ENCODE data around the gene PTPN23. TPM values are rescaled to one million over a fixed set of nuclear protein-coding genes. Genes with fewer than 3 reads are reported as not detected.
A peak's percentile ranks its signal among the peaks of the same experiment; 100 is the strongest.

PTPN23 gene
- total RNA-seq, 1 donor: 20.7 TPM

- peak; percentile 18 for TF ChIP-seq CTCF (IDR thresholded peaks at IDR 0.05; ENCODE audit: insufficient read depth, low read depth, low read length)
- H3K4me3 ChIP-seq (ENCODE audit: low read depth, low read length): no peak overlapping the region
- DNase-seq (ENCODE audit: low read depth): peak; percentile 41
These were observed 13.5 kb downstream of the PTPN23 start for GRCh38 chr3:47394140-47394870.

- H3K4me3 ChIP-seq (ENCODE audit: low read depth, low read length): no peak overlapping the region
- TF ChIP-seq CTCF (IDR thresholded peaks at IDR 0.05; ENCODE audit: insufficient read depth, low read depth, low read length): no peak
- peak; percentile 48 for DNase-seq (ENCODE audit: low read depth)
These were observed 14.1 kb downstream of the PTPN23 start for GRCh38 chr3:47394881-47395280.

- peak; percentile 19 for DNase-seq (ENCODE audit: low read depth)
- no peak overlapping the region for H3K4me3 ChIP-seq (ENCODE audit: low read depth, low read length)
- no peak for TF ChIP-seq CTCF (IDR thresholded peaks at IDR 0.05; ENCODE audit: insufficient read depth, low read depth, low read length)
These were observed 17.4 kb downstream of the PTPN23 start for GRCh38 chr3:47398228-47398627.

- H3K4me3 ChIP-seq (ENCODE audit: low read depth, low read length): no peak overlapping the region
- no peak for DNase-seq (ENCODE audit: low read depth)
- no peak for TF ChIP-seq CTCF (IDR thresholded peaks at IDR 0.05; ENCODE audit: insufficient read depth, low read depth, low read length)
These were observed 18.2 kb downstream of the PTPN23 start for GRCh38 chr3:47399016-47399415.

- no peak overlapping the region for H3K4me3 ChIP-seq (ENCODE audit: low read depth, low read length)
- no peak for TF ChIP-seq CTCF (IDR thresholded peaks at IDR 0.05; ENCODE audit: insufficient read depth, low read depth, low read length)
- DNase-seq (ENCODE audit: low read depth): peak; percentile 71
These were observed 18.9 kb downstream of the PTPN23 start for GRCh38 chr3:47399531-47400270.

GRCh38 chr3:47404431-47404876 lies 23.6 kb downstream of the PTPN23 start:
- no peak for DNase-seq (ENCODE audit: low read depth)
- no peak overlapping the region for H3K4me3 ChIP-seq (ENCODE audit: low read depth, low read length)
- TF ChIP-seq CTCF (IDR thresholded peaks at IDR 0.05; ENCODE audit: insufficient read depth, low read depth, low read length): no peak

Measured in fibroblast of villous mesenchyme (primary cell).